Spleen (tissue), 7 donors: ENCODE data around the gene SRSF5.
A peak's percentile ranks its signal among the peaks of the same experiment; 100 is the strongest.

Experiments
- POLR2A ChIP-seq, 3 donors: fragments of 450-650 bp; IDR thresholded peaks; one replicate each; pipeline ENCODE4 v1.5.1; 2017; ENCODE audit warnings: antibody characterized with exemption in 3 of 3, mild to moderate bottlenecking in 1 of 3
- POLR2AphosphoS5 ChIP-seq, 3 donors: sonication (generic); formaldehyde crosslinking; IDR thresholded peaks; one replicate each; pipeline ENCODE4 v1.5.1; 2017; ENCODE audit warnings: antibody characterized with exemption in 3 of 3
- TF ChIP-seq, protein P1 (sequence below), 11 experiments: fragments of 200-600 bp in 7 of 11; fragments of 450-650 bp in 4 of 11; sonication (generic) in 4 of 11; IDR thresholded peaks in 8 of 11; conservative IDR thresholded peaks in 3 of 11; 1 replicate in 7 of 11; 2 replicates in 4 of 11; pipeline versions ENCODE4 v1.4.0 to v1.8.0; 2016 to 2021; ENCODE audit warnings: antibody characterized with exemption in 11 of 11, inconsistent platforms in 4 of 11, mild to moderate bottlenecking in 1 of 11
- donor health status: DM: no; HTN: no; CAD: no; lungs with moderate emphysema.
- donor health status: DM: no; HTN: no; CAD: no.
- donor health status: DM: no; HTN: no; CAD: no.

DNA sequence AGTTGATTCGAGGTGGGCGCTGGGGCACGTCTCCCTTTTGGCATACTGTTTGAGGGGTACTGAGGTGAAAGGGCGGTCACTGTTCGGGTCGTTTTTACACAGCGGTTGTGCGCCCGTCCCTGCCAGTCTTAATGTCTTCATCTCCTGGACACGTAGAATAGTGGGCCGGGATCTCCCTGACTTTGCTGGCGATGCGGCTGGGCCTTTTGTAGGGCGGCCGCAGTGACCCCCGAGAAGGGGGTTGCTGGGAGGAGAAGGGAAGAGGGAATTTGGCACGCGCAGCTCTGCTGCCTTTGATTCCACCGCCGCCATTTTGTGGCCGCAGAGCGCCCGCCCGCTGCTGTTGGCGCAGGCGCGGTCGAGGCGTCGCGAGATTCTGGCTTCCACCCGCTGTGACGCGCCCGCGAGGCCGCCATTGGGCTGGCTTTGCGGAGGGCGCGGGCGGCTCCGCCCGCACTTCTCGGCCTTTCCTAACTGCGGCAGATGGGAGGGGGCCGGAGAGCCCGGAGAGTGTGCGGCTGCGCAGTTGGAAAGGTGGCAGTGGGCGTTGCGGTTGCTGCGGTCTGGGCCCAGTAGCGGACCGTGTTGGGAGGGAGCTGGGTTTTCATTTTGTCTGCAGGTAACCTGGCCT, 542 bp downstream of the SRSF5 start:
- TF ChIP-seq, protein P1, sequence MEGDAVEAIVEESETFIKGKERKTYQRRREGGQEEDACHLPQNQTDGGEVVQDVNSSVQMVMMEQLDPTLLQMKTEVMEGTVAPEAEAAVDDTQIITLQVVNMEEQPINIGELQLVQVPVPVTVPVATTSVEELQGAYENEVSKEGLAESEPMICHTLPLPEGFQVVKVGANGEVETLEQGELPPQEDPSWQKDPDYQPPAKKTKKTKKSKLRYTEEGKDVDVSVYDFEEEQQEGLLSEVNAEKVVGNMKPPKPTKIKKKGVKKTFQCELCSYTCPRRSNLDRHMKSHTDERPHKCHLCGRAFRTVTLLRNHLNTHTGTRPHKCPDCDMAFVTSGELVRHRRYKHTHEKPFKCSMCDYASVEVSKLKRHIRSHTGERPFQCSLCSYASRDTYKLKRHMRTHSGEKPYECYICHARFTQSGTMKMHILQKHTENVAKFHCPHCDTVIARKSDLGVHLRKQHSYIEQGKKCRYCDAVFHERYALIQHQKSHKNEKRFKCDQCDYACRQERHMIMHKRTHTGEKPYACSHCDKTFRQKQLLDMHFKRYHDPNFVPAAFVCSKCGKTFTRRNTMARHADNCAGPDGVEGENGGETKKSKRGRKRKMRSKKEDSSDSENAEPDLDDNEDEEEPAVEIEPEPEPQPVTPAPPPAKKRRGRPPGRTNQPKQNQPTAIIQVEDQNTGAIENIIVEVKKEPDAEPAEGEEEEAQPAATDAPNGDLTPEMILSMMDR (IDR thresholded peaks at IDR 0.05 in 8 of 11, conservative IDR thresholded peaks at IDR 0.05 in 3 of 11): peak in 2 of 11 experiments; percentile 28 to 34
- TF ChIP-seq POLR2AphosphoS5 (IDR thresholded peaks at IDR 0.05) (peak in 2 of 3 donors; percentile 85 to 96), POLR2A (IDR thresholded peaks at IDR 0.05) (peak; percentile 56 to 88 (median 62))
